Panc1 (cell line): Measurements from ENCODE around the gene BRD3. TPM values are rescaled to one million over a fixed set of nuclear protein-coding genes. Genes with fewer than 3 reads are reported as not detected.

Experiments
- ATAC-seq: fragments of 200-7000 bp; cut with Tn5 transposase; 2 replicates; pipeline ENCODE4 v1.9.1; 2020; ENCODE audit warnings: mild to moderate bottlenecking, moderate library complexity
- BruUV-seq: library from RNA; stranded (reverse); fragments of 400-500 nt; replicated peaks from 2 replicates; lab custom pipeline; 2021; lab: Mats Ljungman, UMichigan
- CTCF ChIA-PET: fragments of 300-600 bp; sonication (Branson Sonifier 250); formaldehyde crosslinking; loops from one replicate; lab custom pipeline; 2022; ENCODE audit warnings: antibody characterized with exemption; lab: Charles Lee
- POLR2A ChIA-PET: fragments of 300-600 bp; sonication (Branson Sonifier 250); formaldehyde crosslinking; loops from one replicate; lab custom pipeline; 2022; ENCODE audit warnings: antibody characterized with exemption; lab: Charles Lee
- DNase-seq: peaks from one replicate; pipeline ENCODE4 v3.0.0-alpha.2; 2010; ENCODE audit warnings: low read depth, low spot score
- H3K27ac ChIP-seq: 2 replicates; pipeline ENCODE4 v1.5.1; 2011; ENCODE audit warnings: mild to moderate bottlenecking, low read length, inconsistent platforms
- H3K27me3 ChIP-seq: fragments of 200-500 bp; sonication (Bioruptor generic); 2 replicates; pipeline ENCODE4 v1.6.0; 2014; ENCODE audit warnings: low read length, inconsistent platforms; ENCODE audit not compliant: control insufficient read depth, insufficient read depth
- H3K36me3 ChIP-seq: fragments of 200-500 bp; sonication (Bioruptor generic); 2 replicates; pipeline ENCODE4 v1.5.1; 2014; ENCODE audit warnings: inconsistent platforms, mild to moderate bottlenecking, low read length, moderate library complexity; ENCODE audit not compliant: control insufficient read depth, insufficient read depth
- H3K4me1 ChIP-seq: 2 replicates; pipeline ENCODE4 v1.5.1; 2011; ENCODE audit warnings: inconsistent platforms, mild to moderate bottlenecking, low read length, moderate library complexity; ENCODE audit not compliant: control insufficient read depth, insufficient read depth
- H3K4me3 ChIP-seq, 2 experiments: 2 replicates each; pipeline ENCODE4 v1.5.1; 2011 to 2012; ENCODE audit warnings: low read depth in 2 of 2, low read length in 2 of 2, mild to moderate bottlenecking in 2 of 2, inconsistent platforms in 1 of 2, moderate library complexity in 1 of 2
- H3K9me3 ChIP-seq: fragments of 200-500 bp; sonication (Bioruptor generic); 2 replicates; pipeline ENCODE4 v1.5.1; 2014; ENCODE audit warnings: low read depth, mild to moderate bottlenecking, inconsistent platforms, low read length, moderate library complexity; ENCODE audit not compliant: control insufficient read depth, insufficient read depth
- POLR2AphosphoS5 ChIP-seq: IDR thresholded peaks from 2 replicates; pipeline ENCODE4 v1.6.1; 2012; ENCODE audit warnings: mild to moderate bottlenecking, low read depth, low read length, moderate library complexity
- SIN3A ChIP-seq: IDR thresholded peaks from 2 replicates; pipeline ENCODE4 v1.6.1; 2012; ENCODE audit warnings: low read depth, mild to moderate bottlenecking, low read length, moderate library complexity, borderline replicate concordance; ENCODE audit not compliant: insufficient read depth
- TCF7L2 ChIP-seq: IDR thresholded peaks from 2 replicates; pipeline ENCODE4 v1.6.1; 2011; ENCODE audit warnings: mild to moderate bottlenecking, low read depth, low read length, inconsistent platforms
- in situ Hi-C: cut with HindIII; loops from 2 replicates; pipeline ENCODE4 v1.10.0; 2016; ENCODE audit warnings: low sequenced_read_pairs, low pct_unique_long_range_greater_than_20kb
- intact Hi-C: fragments of 100-400 bp; cut with micrococcal nuclease; formaldehyde crosslinking; loops from one replicate; pipeline ENCODE4 v1.10.0; 2022; ENCODE audit not compliant: unreplicated experiment
- total RNA-seq: library from RNA; stranded (reverse); gene quantifications from one replicate; pipeline ENCODE4 v1.2.1, GENCODE V29; 2021; ENCODE audit not compliant: unreplicated experiment
- TF ChIP-seq, protein P1 (sequence below), 2 experiments: IDR thresholded peaks; 2 replicates each; pipeline ENCODE4 v1.6.1; 2011 to 2012; ENCODE audit warnings: low read depth in 2 of 2, control low read depth in 1 of 2, low read length in 1 of 2, mild to moderate bottlenecking in 1 of 2, moderate library complexity in 1 of 2; ENCODE audit not compliant: insufficient read depth in 1 of 2
- TF ChIP-seq, protein P2 (sequence below): fragments of 450-650 bp; IDR thresholded peaks from 2 replicates; pipeline ENCODE4 v1.5.1; 2017; ENCODE audit warnings: mild to moderate bottlenecking

The BRD3 gene
- total RNA-seq, 1 experiment from 2014 or later: 27.6 TPM

DNA sequence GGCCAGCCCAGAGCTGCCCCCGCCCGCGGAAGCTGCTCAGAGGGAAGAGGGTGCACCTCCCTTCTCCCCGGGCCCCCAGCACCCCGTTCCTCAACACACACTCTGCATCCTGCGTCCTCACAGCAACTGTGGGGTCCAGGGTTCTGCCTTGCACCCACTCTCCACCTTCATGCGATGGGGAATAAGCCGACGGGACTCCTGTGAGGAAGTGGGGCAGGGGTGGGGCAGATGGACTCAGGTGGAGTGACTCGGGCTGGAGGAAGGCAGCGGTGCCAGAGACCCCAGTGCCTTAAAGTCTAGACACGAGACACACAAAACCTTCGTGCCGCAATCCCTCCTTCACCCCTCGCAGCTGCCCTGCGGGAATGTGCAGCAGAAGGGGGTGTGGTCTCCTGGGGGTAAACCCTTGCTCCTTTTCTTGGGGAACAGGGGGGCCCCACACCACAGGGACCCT, 8.6 kb downstream of the BRD3 start:
- TF ChIP-seq TCF7L2 (no peak), SIN3A (no peak), POLR2AphosphoS5 (no peak)
- TF ChIP-seq, protein P1, sequence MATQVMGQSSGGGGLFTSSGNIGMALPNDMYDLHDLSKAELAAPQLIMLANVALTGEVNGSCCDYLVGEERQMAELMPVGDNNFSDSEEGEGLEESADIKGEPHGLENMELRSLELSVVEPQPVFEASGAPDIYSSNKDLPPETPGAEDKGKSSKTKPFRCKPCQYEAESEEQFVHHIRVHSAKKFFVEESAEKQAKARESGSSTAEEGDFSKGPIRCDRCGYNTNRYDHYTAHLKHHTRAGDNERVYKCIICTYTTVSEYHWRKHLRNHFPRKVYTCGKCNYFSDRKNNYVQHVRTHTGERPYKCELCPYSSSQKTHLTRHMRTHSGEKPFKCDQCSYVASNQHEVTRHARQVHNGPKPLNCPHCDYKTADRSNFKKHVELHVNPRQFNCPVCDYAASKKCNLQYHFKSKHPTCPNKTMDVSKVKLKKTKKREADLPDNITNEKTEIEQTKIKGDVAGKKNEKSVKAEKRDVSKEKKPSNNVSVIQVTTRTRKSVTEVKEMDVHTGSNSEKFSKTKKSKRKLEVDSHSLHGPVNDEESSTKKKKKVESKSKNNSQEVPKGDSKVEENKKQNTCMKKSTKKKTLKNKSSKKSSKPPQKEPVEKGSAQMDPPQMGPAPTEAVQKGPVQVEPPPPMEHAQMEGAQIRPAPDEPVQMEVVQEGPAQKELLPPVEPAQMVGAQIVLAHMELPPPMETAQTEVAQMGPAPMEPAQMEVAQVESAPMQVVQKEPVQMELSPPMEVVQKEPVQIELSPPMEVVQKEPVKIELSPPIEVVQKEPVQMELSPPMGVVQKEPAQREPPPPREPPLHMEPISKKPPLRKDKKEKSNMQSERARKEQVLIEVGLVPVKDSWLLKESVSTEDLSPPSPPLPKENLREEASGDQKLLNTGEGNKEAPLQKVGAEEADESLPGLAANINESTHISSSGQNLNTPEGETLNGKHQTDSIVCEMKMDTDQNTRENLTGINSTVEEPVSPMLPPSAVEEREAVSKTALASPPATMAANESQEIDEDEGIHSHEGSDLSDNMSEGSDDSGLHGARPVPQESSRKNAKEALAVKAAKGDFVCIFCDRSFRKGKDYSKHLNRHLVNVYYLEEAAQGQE (IDR thresholded peaks at IDR 0.05; ENCODE audit: insufficient read depth in 1 of 2, low read depth in 2 of 2, low read length in 1 of 2): no peak
- TF ChIP-seq, protein P2, sequence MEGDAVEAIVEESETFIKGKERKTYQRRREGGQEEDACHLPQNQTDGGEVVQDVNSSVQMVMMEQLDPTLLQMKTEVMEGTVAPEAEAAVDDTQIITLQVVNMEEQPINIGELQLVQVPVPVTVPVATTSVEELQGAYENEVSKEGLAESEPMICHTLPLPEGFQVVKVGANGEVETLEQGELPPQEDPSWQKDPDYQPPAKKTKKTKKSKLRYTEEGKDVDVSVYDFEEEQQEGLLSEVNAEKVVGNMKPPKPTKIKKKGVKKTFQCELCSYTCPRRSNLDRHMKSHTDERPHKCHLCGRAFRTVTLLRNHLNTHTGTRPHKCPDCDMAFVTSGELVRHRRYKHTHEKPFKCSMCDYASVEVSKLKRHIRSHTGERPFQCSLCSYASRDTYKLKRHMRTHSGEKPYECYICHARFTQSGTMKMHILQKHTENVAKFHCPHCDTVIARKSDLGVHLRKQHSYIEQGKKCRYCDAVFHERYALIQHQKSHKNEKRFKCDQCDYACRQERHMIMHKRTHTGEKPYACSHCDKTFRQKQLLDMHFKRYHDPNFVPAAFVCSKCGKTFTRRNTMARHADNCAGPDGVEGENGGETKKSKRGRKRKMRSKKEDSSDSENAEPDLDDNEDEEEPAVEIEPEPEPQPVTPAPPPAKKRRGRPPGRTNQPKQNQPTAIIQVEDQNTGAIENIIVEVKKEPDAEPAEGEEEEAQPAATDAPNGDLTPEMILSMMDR: no peak
- CTCF ChIA-PET: no interaction called here
- in situ Hi-C loops: no loop called here
- POLR2A ChIA-PET: no interaction called here
- no peak overlapping the region for H3K27ac ChIP-seq
- H3K4me3 ChIP-seq: no peak overlapping the region
- H3K4me1 ChIP-seq: peaks cover 2% of the 10 kb centered on the region; the same call in 1 of the 2 replicates
- ATAC-seq: no peak
- no peaks in the 10 kb centered on the region for H3K27me3 ChIP-seq
- intact Hi-C loops: no loop called here
- no TSS peak for BruUV-seq
- DNase-seq: no peak
- no peaks in the 10 kb centered on the region for H3K36me3 ChIP-seq
- no peaks in the 10 kb centered on the region for H3K9me3 ChIP-seq

DNA sequence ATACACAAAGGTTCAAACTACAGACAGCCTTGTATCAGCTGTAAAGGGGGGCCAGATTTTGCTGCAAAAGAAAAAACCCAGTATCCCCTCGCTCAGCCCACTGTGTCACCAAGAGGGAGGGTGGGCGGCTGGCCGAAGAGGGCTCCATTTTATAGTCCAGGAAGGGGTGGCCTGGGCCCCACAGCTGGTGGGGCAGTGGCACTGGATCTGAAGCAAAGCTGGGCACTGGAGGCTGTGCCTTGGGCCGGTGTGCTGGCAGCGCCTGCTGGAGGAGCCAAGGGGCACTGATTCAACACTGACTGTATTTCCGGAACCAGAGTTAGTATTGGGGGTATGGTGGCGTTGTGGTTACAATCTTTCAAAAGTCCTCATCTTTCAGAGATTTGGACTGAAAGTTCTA, 9.1 kb downstream of the BRD3 start:
- no TSS peak for BruUV-seq
- no peaks in the 10 kb centered on the region for H3K9me3 ChIP-seq
- no peak overlapping the region for H3K4me3 ChIP-seq
- no peak overlapping the region for H3K27ac ChIP-seq
- no peaks in the 10 kb centered on the region for H3K36me3 ChIP-seq
- ChIA-PET CTCF (no interaction called here), POLR2A (no interaction called here)
- TF ChIP-seq, protein P1 (IDR thresholded peaks at IDR 0.05; ENCODE audit: insufficient read depth in 1 of 2, low read depth in 2 of 2, low read length in 1 of 2): no peak
- TF ChIP-seq SIN3A (no peak), POLR2AphosphoS5 (no peak), TCF7L2 (no peak)
- TF ChIP-seq, protein P2: no peak
- H3K4me1 ChIP-seq: peaks cover 2% of the 10 kb centered on the region; the same call in 1 of the 2 replicates
- intact Hi-C loops: no loop called here
- in situ Hi-C loops: no loop called here
- ATAC-seq (no peak), DNase-seq (no peak)
- H3K27me3 ChIP-seq: no peaks in the 10 kb centered on the region
